Transverse colon (tissue), 4 donors: ENCODE measurements around the gene IFIT3.

ENCODE experiments used
- CTCF ChIP-seq, 5 experiments: fragments of 200-600 bp in 3 of 5; fragments of 450-650 bp in 2 of 5; sonication (generic) in 3 of 5; IDR thresholded peaks; 1 replicate in 2 of 5; 2 replicates in 3 of 5; pipeline ENCODE4 v1.5.1; 2016 to 2017; ENCODE audit warnings: antibody characterized with exemption in 5 of 5, inconsistent platforms in 3 of 5, mild to moderate bottlenecking in 2 of 5, moderate library complexity in 1 of 5
- EP300 ChIP-seq: sonication (generic); formaldehyde crosslinking; IDR thresholded peaks from one replicate; pipeline ENCODE4 v1.6.1; 2017; ENCODE audit warnings: antibody characterized with exemption, low read depth
- POLR2A ChIP-seq: fragments of 450-650 bp; IDR thresholded peaks from one replicate; pipeline ENCODE4 v1.6.1; 2016; ENCODE audit warnings: antibody characterized with exemption, mild to moderate bottlenecking, moderate library complexity
- POLR2AphosphoS5 ChIP-seq, 3 donors: sonication (generic); formaldehyde crosslinking; IDR thresholded peaks; one replicate each; pipeline ENCODE4 v1.6.1; 2016; ENCODE audit warnings: antibody characterized with exemption in 3 of 3

GRCh38 chr10:89279421-89279869, 48.4 kb upstream of the IFIT3 start:
- no peak for TF ChIP-seq POLR2A
- no peak for TF ChIP-seq CTCF (IDR thresholded peaks at IDR 0.05)
- TF ChIP-seq POLR2AphosphoS5 (IDR thresholded peaks at IDR 0.05), result no peak
- TF ChIP-seq EP300, result no peak
